NCI-H128 (cell line): ENCODE data around the gene CTNNA2.

Source experiments
- DNase-seq: peaks from one replicate; lab custom pipeline; 2025; ENCODE audit not compliant: unreplicated experiment; lab: John Stamatoyannopoulos, UW

Gene CTNNA2

DNA sequence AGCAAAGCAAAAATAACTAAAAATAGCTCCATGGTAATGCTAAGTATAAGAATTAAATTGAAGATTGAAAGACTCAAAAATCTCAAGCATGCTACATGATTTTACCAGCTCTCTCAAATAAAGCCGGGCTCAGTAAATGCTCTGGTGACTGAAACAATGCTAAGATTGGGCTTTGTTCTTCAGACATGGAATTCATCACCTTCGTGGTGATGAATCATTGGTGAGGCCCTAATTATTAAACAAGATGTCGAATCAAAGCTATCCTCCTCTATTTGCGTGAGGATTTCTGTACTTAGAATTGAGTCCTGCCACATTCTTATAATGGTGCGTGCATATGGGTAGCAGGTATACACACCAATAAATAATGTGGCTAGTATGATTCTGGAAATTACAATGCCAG is 850.5 kb downstream of the CTNNA2 start:
- no peak for DNase-seq

DNA sequence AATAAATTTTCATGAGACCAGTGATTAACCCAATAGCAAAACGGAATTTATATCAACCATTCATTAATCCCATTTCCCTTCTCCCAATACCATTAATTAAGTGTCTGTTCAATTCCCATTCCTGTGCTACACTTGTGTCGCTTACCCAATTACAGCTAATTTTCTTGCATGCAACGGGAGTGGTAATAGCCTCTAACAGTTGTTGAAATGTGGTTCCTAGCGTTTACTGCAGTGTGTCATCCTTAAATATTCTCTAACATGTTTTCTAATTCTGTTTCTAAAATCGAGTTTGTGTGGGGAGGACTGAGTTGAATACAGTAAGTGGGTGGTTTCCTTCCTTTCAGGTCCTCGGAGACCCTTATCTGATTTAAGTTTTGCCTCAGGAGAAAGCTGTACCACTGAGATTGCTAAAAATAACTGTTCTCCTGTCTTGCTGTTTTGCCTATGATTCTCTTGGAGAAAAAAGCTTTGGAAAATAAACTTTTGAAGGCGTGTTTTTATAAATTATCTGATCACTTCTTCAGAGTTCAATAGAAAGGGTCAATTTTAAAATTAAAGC is 851.0 kb downstream of the CTNNA2 start:
- no peak for DNase-seq

DNA sequence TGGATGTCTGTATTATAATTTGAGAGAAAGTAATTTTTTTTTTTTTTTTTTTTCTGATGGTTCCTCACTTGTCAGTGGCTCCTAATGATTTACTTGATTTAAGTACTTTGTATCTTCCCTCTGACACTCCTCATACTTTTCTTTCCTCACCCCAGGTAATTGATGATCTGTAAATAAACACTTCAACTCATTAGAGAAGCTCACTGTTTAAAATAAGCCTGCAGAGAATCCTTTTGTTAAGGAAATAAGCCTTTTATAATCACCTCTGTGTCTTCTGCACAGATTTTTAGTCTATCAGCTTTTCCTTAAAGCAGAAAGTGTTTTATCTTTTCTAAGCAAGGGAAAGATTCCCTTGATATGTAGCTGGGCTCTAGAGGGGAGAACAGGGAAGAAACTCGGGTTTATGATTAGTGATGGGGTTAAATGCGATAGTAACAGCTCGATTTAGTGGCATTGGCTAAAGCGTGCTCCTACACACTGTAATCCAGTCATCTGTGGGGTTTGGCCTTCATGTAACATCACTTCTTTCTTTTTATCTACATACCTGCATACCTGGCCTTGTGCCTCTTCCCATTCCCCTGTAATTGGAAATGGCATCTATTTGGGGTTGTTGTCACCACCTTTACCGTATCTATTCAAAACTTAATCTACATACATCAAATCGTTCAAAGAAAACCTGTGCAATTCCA is 851.8 kb downstream of the CTNNA2 start:
- no peak for DNase-seq

DNA sequence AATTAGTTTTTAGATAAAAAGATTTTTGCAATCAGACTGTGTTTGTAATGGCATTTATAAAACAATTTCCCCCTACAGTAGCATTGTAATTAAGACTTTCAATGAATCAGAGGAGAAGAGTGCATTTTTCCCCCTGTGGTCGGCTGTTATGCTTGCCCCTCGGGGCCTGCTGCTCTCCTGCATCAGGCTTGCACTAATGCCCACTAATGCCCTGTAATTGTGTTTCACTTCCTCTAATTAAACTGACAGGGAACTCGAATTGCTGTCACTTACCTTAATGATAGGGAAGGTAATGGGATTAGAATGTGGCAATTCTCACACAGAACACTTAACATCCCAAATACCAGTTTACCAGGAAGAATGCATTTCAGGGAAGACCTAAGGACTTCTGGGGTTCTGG is 852.9 kb downstream of the CTNNA2 start:
- no peak for DNase-seq

DNA sequence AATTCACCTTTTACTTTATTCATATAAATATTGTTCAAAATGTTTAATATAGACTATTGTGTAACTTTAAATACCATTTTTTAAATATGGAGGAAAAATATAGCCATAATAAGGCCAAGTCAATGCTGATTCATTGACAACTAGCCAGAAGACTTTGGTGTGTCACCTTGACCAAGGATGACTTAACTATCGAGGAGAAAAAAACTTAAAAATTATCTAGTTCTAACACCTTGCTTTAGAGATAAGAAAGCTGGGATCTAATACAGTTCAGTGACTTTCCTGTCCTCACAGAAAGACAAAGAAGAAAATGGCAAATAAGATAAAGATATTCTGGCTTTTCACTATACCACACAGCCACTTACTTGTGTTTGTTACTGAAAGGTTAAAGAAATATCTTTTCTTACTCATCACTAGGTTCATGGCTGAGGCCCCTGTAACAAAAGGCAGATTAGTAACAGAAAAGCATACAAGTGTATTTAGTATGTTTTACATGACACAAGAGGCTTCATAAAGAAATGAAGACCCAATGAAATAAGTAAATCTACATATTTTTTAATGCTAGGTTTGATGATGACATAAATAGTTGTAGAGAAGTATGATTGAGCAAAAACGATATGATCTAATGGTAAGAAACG is 857.6 kb downstream of the CTNNA2 start:
- no peak for DNase-seq

DNA sequence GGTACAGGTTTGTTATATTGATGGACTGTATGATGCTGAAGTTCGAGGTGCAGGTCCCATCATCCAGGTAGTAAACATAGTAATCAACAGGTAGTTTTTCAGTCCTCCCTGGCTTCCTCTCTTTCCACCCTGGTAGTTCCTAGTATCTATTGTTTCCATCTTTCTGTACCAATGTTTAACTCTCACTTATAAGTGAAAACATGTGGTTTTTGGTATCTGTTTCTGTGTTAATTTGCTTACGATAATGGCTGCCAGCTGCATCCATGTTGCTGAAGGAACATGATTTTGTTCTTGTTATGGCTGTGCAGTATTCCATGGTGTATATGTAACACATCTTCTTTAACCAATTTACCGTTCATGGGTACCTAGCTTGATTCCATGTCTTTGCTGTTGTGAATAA is 861.3 kb downstream of the CTNNA2 start:
- no peak for DNase-seq

DNA sequence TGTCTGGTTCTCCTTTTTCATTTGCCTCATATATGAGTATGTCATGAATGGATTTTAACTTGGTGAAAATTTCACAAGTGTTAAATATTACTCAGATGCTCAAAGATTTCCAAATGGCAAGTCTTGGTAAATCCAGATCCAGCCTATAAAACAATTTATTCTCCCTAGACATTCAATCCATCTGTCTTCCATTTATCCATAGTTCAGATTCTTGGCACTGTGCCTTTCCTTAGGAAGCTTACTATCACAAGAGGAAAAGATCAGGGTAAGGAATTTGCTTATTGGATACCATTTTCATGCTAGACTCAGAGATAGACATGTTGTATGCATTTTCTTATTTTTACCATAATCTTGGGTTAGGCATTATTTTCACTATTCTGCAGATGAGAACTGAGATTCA is 864.2 kb downstream of the CTNNA2 start:
- DNase-seq = no peak

DNA sequence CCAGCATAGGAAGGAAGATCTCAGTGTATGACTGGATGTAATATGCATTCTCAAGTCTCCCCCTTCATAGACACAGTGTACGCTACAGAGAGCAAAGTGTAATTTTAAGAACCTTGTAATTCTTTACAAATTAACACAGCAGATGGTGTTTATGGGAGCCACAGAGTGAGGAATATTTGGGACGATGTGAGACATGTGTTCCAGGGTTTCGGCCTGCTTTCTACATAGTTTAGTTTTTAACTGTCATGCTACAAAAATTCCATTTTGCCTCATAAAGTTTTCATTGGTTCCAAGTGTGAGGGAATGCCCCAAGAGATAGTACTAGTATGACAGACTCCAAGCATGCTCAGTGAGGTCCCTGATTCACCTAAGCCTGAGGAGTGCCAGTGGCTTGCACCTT is 867.9 kb downstream of the CTNNA2 start:
- no peak for DNase-seq

DNA sequence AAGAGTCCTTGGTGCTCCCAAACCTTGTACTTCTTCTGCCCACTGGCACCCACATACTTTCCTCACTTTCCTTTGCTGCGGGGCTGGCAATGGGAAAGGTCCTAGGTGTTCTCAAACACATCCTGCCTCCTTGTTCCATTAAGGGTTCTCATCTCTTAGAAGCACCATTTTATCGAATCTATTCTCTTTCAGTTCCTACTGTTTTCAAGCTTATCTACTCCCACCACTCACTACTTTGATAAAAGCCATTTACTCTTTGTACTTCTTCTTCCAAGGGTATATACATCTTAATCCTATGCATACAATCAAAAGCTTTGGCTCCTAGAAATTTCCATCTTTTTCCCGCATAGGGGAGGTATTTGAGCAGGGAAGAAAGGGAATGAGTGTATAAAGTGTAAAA is 868.8 kb downstream of the CTNNA2 start:
- DNase-seq = no peak

DNA sequence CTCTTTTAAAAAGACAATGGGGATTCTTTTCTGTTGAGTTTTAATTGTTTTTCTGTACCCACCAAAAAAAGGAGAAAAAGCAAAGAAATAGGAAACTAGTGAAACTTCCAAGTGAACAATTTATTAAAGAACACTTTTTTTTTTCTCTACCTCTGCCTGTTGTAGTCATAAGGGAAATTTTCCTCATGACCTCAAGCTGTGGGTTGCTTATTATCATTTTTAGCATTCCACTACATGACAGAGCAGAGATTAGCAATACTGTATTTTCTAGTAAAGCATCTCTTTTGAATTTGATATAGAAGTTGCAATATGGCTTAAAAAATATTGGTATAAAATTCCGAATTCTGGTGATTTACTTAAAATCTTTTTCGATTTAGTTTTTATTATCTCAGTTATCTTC is 879.6 kb downstream of the CTNNA2 start:
- no peak for DNase-seq

DNA sequence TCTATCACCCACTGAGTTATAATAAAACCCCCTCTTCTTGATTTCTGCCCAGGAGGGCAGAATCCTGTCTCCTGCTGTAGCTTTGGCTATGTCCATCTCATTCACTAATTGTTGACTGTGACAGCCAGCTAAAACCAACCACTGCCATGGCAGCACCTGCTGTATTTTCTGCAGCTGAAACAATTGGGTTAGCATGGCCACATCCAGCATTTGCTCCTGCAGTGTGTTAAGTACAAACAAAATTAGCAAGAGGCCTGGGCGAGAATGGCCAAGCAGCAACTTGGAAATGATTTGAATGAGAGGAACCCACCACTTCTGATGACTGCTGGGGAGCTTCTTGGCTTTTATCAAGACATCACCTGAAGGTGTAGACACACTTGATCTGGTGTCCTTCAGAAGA is 881.1 kb downstream of the CTNNA2 start:
- no peak for DNase-seq

DNA sequence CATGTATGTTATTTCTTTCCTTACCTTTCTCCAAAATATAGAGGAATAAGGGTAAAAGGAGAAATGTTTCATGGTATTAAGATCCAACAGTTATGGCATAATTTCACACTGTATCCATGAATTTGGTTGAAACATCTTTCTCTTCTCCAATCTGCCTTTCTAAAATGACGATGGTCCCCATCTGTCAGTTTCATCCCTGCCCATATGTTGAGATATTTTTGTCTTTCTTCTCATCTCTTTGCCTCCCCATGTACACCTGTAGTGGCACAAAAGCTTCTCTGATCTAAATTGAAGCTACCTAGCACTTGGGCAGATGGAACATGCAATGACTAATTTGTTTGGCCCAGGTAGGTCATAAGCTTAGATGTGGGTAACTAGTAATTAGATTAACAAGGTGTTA is 882.4 kb downstream of the CTNNA2 start:
- no peak for DNase-seq

DNA sequence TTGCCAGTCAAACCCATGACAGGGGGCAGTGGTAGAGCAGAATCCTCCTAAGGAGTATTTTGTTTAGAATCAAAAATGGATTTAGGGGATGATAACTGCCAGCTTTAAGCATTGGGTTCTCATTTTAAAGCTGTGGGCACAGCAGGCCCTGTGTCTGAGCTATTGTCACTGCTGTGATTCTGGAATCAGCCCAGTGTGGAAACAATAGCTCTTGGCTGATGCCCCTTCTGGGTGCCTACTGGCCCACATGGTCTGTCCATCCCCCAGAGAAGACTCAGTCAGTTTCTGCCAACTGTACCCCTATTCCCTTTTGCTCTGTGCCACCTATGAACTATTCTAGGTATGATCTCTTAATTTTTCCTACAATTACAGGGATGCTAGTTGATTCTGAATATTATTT is 883.4 kb downstream of the CTNNA2 start:
- no peak for DNase-seq

DNA sequence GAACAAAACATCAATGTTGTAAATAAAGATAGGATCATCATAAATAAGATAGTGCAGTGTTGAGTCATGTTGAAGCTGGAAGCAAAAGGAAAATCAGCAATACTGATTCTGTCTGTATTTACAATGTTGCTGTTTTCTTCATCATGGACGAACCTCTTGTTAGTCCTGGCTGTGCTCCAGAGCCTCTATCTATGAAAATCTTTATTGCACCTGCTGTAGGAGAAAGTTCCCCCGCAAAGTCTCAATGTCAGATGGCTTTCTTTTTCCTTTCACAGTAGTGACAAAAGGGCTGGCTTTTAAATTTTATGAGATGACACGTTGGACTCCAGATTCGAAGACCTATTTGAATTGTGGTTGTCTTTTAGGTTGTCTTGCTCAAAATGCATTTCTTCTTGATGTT is 890.2 kb downstream of the CTNNA2 start:
- no peak for DNase-seq

DNA sequence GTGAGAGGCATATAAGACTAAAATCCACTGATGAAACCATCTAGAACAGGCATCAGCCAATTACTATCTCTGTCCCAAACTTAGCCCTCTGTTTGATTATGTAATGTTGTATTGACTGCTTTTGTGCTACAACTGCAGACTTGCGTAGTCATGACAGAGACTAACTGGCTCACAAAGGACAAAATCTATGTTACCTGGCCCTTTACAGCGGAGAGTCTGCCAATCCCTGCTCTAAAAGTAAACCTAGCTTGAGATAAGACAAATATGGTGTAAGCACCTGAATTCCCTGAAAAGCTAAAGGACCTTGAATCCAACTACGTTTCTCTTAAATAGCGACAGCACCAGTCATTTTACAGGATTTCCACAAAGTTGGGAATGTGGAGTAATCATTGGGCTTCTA is 894.5 kb downstream of the CTNNA2 start:
- DNase-seq = no peak

DNA sequence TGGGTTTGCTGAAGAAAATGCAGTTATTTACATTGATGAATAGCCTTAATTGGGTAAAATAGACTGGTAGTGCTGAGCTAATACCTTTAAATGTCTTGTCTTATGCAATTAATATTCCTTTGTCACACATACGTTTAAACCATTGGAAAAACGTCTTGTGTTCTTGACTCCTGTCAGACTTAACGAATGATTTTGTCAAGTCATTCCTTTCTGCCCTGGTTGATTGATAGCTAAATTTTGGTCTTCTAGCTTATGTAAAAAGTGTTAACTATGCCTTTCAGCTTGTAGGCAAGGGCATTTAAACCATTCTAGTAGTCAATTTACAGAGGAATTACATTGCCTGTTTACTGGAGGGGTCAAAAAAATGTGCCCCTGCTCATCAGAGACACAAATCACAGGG is 897.5 kb downstream of the CTNNA2 start:
- DNase-seq = no peak

DNA sequence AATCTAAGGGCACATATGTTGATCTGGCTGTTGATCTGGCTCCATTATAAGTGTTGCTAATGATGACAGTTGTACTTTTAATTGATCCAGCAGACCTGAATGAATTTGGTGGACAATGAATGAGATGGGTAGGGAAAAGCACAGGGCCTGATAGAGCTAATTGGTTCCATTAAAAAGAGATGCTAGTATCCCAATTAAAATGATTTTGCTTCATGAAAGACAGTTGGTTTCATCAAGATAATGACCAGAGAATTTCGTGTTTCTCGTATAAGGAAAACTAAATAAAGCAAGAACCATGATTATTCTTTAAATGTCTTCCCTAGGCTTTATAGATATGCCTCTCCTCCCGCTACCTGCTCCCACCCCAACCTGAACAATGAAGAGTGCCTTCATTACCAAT is 900.3 kb downstream of the CTNNA2 start:
- DNase-seq = no peak

DNA sequence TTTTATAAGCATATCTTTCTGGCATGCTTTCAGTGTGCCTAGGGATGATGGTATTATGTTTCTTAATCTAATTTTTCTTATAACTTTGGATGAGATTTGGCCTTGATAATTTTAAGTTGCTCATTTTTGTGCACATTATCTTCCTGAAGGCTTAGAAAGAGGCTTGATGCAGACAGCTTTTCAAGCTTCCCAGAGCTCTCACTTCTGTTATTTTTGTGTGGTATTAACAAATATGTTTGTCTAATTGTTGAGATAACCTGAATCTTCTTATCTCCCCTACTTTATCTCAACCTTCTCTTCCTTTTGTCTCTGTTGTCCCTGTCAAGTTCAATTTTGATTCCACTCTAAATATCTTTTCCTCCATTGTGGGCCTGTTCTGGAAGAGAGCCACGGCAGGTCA is 904.9 kb downstream of the CTNNA2 start:
- no peak for DNase-seq

DNA sequence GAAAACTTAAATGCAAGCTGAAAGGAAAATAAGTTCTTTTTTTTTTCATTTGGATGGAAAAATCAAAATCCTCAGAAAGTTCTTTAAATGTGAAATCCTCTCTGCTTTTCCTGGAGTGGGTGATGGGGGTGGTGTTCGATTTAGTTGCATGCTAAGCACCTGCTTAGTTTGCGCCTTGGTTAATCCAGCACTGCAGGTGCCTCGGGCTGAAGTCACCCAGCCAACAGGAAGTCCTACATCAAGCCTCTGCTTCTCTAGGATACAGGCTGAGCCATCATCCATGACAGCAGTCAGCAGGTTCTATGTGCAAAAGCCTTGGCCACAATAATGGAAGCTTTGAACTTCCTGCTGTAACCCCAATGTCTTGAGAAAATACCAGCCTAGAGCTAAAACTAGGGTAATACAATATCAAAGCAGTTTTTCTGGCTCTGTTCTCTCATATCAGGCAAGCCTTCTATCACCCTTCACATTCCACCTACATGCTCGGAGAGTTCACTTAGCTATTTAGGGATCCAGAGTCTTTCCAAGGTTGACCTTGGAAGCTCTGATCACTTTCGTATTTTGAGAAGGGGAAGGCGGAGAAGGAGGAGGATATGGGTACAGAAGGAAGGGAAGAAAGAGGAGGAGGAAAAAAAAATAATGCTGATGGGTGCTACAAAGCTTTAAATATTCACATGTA is 907.8 kb downstream of the CTNNA2 start:
- DNase-seq = no peak

DNA sequence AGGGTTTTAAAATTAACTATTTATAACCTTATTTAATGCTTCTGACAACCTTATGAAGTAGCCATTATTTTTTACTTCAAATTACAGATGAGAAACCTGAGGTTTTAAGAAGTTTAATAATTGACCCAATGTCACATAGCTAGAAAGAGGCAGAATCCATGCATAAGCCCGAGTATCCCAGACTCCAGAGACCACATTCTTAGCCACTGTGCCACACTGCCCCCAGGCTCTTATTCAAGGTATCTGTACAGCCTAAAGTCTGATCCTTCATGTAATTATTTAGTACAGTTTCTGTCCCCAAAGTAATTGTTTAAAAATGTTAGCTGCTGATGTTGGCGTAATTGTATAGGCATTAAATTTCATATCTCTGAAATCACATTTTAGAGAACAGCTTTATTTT is 916.4 kb downstream of the CTNNA2 start:
- no peak for DNase-seq

DNA sequence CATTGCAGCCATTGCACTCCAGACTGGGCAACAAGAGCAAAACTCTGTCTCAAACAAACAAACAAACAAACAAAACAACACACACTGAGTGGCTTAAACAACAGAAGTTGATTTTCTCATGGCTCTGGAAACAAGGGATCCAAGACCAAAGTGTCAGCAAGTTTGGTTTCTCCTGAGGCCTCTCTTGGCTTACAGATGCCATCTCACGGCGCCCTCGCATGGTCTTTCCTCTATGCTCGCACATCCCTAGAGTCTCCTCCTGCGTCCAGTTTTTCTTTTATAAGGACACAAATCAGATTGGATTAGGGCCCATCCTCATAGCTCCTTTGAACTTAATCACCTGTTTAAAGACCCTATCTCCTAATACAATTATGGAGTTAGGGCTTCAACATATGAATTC is 925.1 kb downstream of the CTNNA2 start:
- DNase-seq = no peak

DNA sequence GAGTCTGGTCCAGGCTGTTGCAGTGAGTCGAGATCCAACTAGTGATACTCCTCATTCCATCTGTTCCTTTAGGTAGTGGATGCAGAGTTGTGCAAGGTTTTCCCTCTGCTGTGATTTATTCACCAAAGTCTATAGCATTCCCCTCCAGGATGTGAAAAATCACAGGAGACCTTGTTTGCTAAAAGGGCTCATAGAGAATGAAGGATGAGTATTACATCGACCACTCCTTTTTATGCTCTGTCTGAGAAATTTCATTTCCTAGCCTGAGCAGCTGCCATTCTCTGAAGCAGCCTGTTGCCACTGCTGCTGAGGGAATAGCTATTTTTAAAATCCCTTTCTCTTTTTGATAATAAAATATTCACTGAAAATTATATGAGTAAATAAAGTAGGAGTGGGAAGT is 925.8 kb downstream of the CTNNA2 start:
- DNase-seq = no peak
